ENCODE data around the gene AMY2B.
"Not testable (repeated sequence)": the region's sequence is repeated elsewhere in the genome, so short reads cannot be mapped to it uniquely, and the experiment has no call there.

Gene AMY2B

GRCh38 chr1:103627436-103627835, 56.0 kb downstream of the AMY2B start:
- DNase-seq = not testable (repeated sequence)

Measured in MV-4-11 (cell line).